ENCODE data around the gene TMEM17.

Gene TMEM17

DNA sequence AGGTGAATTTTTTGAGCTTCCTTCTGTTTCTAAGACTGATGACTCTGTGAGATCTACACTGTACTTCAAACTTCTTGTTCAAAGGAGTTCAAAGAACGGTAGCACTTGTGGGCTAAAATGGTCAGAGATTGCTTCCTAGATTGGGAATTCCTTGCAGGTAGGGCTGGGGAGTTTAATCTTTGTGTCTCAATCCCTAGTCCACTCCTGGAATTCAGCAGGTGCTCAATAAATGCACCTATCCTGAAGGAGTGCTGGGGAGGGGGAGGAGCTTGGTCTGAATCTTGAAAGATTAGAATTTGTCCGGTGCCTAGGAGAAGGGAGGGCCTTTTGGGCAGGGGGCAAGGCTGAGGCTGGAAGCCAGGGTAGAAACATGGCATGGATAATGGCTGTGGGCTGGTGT, 34.6 kb downstream of the TMEM17 start:
- no peak overlapping the region for H3K27ac Mint-ChIP-seq
- no peak overlapping the region for H3K4me3 Mint-ChIP-seq
- H3K4me1 Mint-ChIP-seq (ENCODE audit: low read depth) = no peaks in the 10 kb centered on the region
- no peaks in the 10 kb centered on the region for H3K9me3 Mint-ChIP-seq
- no peaks in the 10 kb centered on the region for H3K36me3 Mint-ChIP-seq (ENCODE audit: low read depth)
- H3K27me3 Mint-ChIP-seq (ENCODE audit: low read depth) = peaks cover 5% of the 10 kb centered on the region

DNA sequence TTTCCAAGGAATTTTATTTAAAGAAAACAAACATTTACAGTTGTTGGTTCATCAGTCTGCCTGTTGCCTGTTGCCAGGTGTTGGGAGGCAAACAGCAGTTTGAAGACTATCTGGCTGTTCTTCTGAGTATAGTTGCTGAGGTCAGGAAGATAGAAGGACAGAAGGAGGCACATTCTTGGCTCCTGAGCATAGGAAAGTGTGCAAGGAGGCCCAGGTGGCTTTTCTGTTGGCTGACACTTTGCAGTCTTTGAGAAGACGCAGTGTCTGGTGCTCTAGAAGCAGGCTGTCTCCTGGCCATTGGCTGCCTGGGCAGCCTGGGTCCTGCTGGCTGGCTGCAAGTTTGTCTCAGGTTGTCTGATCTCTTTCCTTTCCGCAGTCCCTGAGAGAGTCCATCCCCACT, 36.4 kb downstream of the TMEM17 start:
- Mint-ChIP-seq H3K27me3 (ENCODE audit: low read depth) (peaks cover 5% of the 10 kb centered on the region), H3K27ac (no peak overlapping the region), H3K36me3 (ENCODE audit: low read depth) (no peaks in the 10 kb centered on the region), H3K4me1 (ENCODE audit: low read depth) (no peaks in the 10 kb centered on the region), H3K4me3 (no peak overlapping the region), H3K9me3 (no peaks in the 10 kb centered on the region)

- Mint-ChIP-seq H3K27ac (no peak overlapping the region), H3K36me3 (ENCODE audit: low read depth) (no peaks in the 10 kb centered on the region), H3K9me3 (no peaks in the 10 kb centered on the region), H3K4me3 (no peak overlapping the region), H3K27me3 (ENCODE audit: low read depth) (peaks cover 5% of the 10 kb centered on the region), H3K4me1 (ENCODE audit: low read depth) (no peaks in the 10 kb centered on the region)
Measured at GRCh38 chr2:62469114-62469513, 36.9 kb downstream of the TMEM17 start.

- Mint-ChIP-seq H3K4me1 (ENCODE audit: low read depth) (no peaks in the 10 kb centered on the region), H3K27ac (no peak overlapping the region)
Measured at GRCh38 chr2:62467475-62468321, 38.3 kb downstream of the TMEM17 start.

GRCh38 chr2:62467100-62467474, 38.9 kb downstream of the TMEM17 start:
- H3K4me3 Mint-ChIP-seq = no peak overlapping the region
- H3K4me1 Mint-ChIP-seq (ENCODE audit: low read depth) = no peaks in the 10 kb centered on the region
- no peak overlapping the region for H3K27ac Mint-ChIP-seq
- H3K36me3 Mint-ChIP-seq (ENCODE audit: low read depth) = no peaks in the 10 kb centered on the region
- H3K27me3 Mint-ChIP-seq (ENCODE audit: low read depth) = no peaks in the 10 kb centered on the region
- H3K9me3 Mint-ChIP-seq = no peaks in the 10 kb centered on the region

More at GRCh38 chr2:62467475-62468321, 38.3 kb downstream of the TMEM17 start:
- H3K27me3 Mint-ChIP-seq (ENCODE audit: low read depth) = no peaks in the 10 kb centered on the region
- no peaks in the 10 kb centered on the region for H3K9me3 Mint-ChIP-seq
- no peaks in the 10 kb centered on the region for H3K36me3 Mint-ChIP-seq (ENCODE audit: low read depth)
- H3K4me3 Mint-ChIP-seq = no peak overlapping the region

- H3K4me3 Mint-ChIP-seq = no peak overlapping the region
- H3K9me3 Mint-ChIP-seq = no peaks in the 10 kb centered on the region
- H3K27ac Mint-ChIP-seq = no peak overlapping the region
- no peaks in the 10 kb centered on the region for H3K27me3 Mint-ChIP-seq (ENCODE audit: low read depth)
- no peaks in the 10 kb centered on the region for H3K36me3 Mint-ChIP-seq (ENCODE audit: low read depth)
- H3K4me1 Mint-ChIP-seq (ENCODE audit: low read depth) = no peaks in the 10 kb centered on the region
Measured at GRCh38 chr2:62466503-62466854, 39.5 kb downstream of the TMEM17 start.

- Mint-ChIP-seq H3K36me3 (ENCODE audit: low read depth) (no peaks in the 10 kb centered on the region), H3K27ac (no peak overlapping the region), H3K27me3 (ENCODE audit: low read depth) (no peaks in the 10 kb centered on the region), H3K4me3 (no peak overlapping the region), H3K4me1 (ENCODE audit: low read depth) (no peaks in the 10 kb centered on the region), H3K9me3 (no peaks in the 10 kb centered on the region)
Measured at GRCh38 chr2:62465741-62466502, 40.1 kb downstream of the TMEM17 start.

GRCh38 chr2:62465039-62465740, 40.8 kb downstream of the TMEM17 start:
- Mint-ChIP-seq H3K4me1 (ENCODE audit: low read depth) (no peaks in the 10 kb centered on the region), H3K9me3 (no peaks in the 10 kb centered on the region)

DNA sequence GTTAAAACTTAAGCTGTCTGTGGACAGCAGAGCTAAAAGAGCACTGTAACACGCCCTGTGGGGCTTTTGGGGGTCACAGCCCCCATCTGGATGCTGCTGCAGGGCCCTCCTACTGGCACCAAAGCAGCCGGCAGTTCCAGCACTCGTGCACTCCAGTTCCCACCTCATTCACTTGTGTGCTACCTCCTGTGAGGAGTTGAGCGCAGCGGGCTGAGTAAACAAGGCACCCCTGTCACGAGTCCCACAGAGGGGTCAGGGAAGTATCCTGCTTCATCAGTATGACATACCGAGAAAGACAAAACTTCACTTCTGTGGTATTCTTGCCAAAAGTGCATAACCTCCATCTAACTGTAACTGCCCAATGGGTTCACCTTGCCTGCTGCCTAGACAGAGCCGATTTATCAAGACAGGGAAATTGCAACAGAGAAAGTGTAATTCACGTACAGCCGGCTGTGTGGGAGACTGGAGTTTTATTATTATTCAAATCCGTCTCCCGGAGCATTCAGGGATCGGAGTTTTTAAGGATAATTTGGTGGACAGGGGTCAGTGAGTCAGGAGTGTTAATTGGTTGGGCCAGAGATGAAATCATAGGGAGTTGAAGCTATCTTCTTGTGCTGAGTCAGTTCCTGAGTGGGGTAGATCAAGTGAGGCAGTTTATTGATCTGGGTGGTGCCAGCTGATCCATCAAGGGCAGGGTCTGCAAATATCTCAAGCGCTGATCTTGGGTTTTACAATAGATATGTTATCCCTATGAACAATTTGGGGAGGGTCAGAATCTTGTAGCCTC, 41.6 kb downstream of the TMEM17 start:
- Mint-ChIP-seq H3K27ac (no peak overlapping the region), H3K36me3 (ENCODE audit: low read depth) (no peaks in the 10 kb centered on the region)

More at GRCh38 chr2:62465039-62465740, 40.8 kb downstream of the TMEM17 start:
- Mint-ChIP-seq H3K27me3 (ENCODE audit: low read depth) (no peaks in the 10 kb centered on the region), H3K36me3 (ENCODE audit: low read depth) (no peaks in the 10 kb centered on the region), H3K4me3 (no peak overlapping the region), H3K27ac (no peak overlapping the region)

DNA sequence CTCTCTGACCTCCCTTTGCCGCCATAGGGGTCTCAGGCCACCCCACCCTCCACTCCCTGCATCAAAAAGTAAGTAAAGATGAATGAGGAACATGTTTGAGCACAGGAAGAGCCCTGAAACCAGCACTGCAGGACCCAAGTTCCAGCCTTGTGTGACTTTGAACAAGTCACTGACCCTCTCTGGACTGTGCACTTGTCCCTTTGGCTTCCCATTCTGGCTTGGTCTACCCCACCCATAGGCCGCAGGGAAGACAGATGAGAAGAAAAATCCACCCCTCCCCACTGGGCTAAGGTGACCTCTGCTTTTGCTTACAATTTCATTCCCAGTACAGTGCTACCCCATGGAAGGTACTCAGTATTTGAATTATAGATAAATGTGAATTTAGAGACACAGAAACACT, 43.8 kb downstream of the TMEM17 start:
- Mint-ChIP-seq H3K27me3 (ENCODE audit: low read depth) (no peaks in the 10 kb centered on the region), H3K9me3 (no peaks in the 10 kb centered on the region), H3K36me3 (ENCODE audit: low read depth) (no peaks in the 10 kb centered on the region), H3K4me3 (no peak overlapping the region), H3K27ac (no peak overlapping the region), H3K4me1 (ENCODE audit: low read depth) (no peaks in the 10 kb centered on the region)

More for the DNA sequence above, 41.6 kb downstream of the TMEM17 start:
- no peaks in the 10 kb centered on the region for H3K27me3 Mint-ChIP-seq (ENCODE audit: low read depth)
- no peak overlapping the region for H3K4me3 Mint-ChIP-seq
- no peaks in the 10 kb centered on the region for H3K4me1 Mint-ChIP-seq (ENCODE audit: low read depth)
- no peaks in the 10 kb centered on the region for H3K9me3 Mint-ChIP-seq

DNA sequence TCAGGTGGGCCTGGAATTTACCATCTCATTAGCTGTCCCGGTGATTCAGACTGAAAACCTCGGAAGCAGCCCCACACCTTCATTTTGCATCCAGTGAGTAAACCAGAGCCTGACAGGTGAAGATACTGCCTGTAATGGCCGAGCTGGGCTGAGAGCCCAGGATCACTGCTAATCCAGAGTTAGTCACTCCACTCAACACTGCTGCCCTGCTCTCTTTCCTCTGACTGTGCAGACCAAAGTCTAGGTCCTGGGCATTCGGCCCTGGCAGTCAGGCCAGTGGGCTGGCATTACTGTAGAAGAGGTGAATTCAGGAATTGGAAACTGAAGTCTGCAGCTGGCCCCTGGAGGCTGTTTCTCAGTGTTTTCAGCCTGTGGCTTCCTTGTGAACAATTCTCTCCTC, 44.3 kb downstream of the TMEM17 start:
- Mint-ChIP-seq H3K4me3 (no peak overlapping the region), H3K9me3 (no peaks in the 10 kb centered on the region), H3K27me3 (ENCODE audit: low read depth) (no peaks in the 10 kb centered on the region), H3K4me1 (ENCODE audit: low read depth) (no peaks in the 10 kb centered on the region), H3K27ac (no peak overlapping the region), H3K36me3 (ENCODE audit: low read depth) (no peaks in the 10 kb centered on the region)

DNA sequence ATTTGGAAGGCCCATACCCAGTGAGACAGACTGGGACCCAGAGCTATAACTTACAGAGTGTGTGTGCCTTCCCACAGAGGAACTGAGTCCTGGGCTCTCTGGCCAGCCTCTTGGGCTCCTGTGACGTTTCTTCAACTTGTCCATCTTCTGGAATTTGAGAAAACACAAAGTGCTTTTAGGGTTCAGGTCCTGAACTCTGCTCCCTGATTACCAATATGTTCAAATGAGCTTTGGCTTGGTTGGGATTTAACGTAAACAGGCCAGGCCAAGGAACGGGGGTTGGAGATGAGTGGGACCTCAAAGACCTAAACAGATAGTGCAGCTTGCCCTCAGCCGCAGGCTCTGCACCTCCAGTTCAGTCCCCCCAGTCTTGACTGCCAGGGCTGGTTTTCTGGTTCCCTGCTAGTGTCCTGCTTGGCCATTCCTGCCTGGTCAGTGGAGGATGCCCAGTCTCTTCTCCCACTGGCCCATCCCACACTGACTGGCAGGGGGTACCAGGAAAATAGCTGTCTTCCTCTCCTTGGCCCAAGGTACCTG, 44.9 kb downstream of the TMEM17 start:
- H3K27ac Mint-ChIP-seq = no peak overlapping the region
- H3K27me3 Mint-ChIP-seq (ENCODE audit: low read depth) = no peaks in the 10 kb centered on the region
- H3K9me3 Mint-ChIP-seq = no peaks in the 10 kb centered on the region
- no peaks in the 10 kb centered on the region for H3K4me1 Mint-ChIP-seq (ENCODE audit: low read depth)
- no peaks in the 10 kb centered on the region for H3K36me3 Mint-ChIP-seq (ENCODE audit: low read depth)
- H3K4me3 Mint-ChIP-seq = no peak overlapping the region

DNA sequence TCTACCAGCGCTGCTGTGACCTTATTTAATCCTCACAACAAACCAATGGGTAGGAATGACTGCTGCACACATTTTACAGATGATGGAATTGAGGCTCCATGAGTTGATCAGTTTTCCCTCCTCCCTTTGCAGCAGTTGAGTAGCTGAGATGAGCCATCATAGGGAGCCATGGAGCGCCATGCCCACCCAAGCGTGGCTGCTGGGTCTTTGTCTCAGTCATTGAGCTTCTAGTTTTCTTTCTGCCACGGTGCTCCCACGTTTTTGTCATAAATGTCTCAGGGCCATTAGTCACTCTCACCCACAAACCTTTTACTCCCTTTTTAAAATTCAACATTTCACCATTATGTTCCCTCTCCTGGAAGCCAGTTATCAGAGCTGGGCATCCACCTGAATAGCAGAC, 45.8 kb downstream of the TMEM17 start:
- Mint-ChIP-seq H3K4me3 (no peak overlapping the region), H3K9me3 (no peaks in the 10 kb centered on the region), H3K4me1 (ENCODE audit: low read depth) (no peaks in the 10 kb centered on the region), H3K27ac (no peak overlapping the region), H3K36me3 (ENCODE audit: low read depth) (no peaks in the 10 kb centered on the region), H3K27me3 (ENCODE audit: low read depth) (no peaks in the 10 kb centered on the region)

DNA sequence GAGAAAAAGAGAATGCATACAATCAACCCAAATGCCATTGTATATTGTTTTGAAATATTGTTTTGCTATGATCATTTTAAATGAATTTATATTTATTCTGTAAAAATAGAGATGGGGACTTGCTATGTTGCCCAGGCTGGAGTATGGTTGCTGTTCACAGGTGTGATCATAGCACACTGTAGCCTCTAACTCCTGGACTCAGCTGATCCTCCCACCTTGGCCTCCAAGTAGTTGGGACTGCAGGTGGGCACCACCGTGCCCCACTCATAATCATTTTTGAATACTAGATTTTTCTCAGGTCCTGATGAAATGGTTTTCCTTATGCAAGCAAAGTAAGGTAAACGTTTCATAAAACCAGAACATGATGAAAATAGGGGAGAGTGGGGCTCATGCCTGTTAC, 46.3 kb downstream of the TMEM17 start:
- H3K36me3 Mint-ChIP-seq (ENCODE audit: low read depth) = no peaks in the 10 kb centered on the region
- H3K9me3 Mint-ChIP-seq = no peaks in the 10 kb centered on the region
- H3K4me3 Mint-ChIP-seq = no peak overlapping the region
- no peak overlapping the region for H3K27ac Mint-ChIP-seq
- H3K27me3 Mint-ChIP-seq (ENCODE audit: low read depth) = no peaks in the 10 kb centered on the region
- no peaks in the 10 kb centered on the region for H3K4me1 Mint-ChIP-seq (ENCODE audit: low read depth)

Measured in T-helper 1 cell treated with Interleukin-12 subunit alpha and Interleukin-12 subunit beta and Interleukin-4 antibody, amounts not matched to agents 30 μg/mL and 1 μg/mL, for 36 hours (primary cell).